OCI-M2 (cell line): ENCODE results near the gene TMEM225B.
"Not testable (repeated sequence)": the region's sequence is repeated elsewhere in the genome, so short reads cannot be mapped to it uniquely, and the experiment has no call there.

Experiments
- DNase-seq: peaks from one replicate; lab custom pipeline; 2025; ENCODE audit not compliant: unreplicated experiment; lab: John Stamatoyannopoulos, UW

Gene TMEM225B

GRCh38 chr7:99597762-99598501 lies at the start of gene TMEM225B:
TSS of gene TMEM225B (plus strand) at chr7:99598267. CDS start at chr7:99604389, 6,122 bp downstream.
- DNase-seq, result no peak

DNA sequence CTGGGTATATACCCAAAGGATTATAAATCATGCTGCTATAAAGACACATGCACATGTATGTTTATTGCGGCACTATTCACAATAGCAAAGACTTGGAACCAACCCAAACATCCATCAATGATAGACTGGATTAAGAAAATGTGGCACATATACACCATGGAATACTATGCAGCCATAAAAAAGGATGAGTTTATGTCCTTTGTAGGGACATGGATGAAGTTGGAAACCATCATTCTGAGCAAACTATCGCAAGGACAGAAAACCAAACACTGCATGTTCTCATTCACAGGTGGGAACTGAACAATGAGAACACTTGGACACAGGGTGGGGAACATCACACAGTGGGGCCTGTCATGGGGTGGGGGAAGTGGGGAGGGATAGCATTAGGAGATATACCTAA lies 48.5 kb upstream of the TMEM225B start:
- DNase-seq, result not testable (repeated sequence)

GRCh38 chr7:99551334-99551733 lies 46.7 kb upstream of the TMEM225B start:
- no peak for DNase-seq

- no peak for DNase-seq
Observed at GRCh38 chr7:99551767-99552463, 46.2 kb upstream of the TMEM225B start, which contains the start of gene FAM200A. TSS of gene FAM200A (minus strand) at chr7:99552114. CDS start at chr7:99548407, 3,707 bp downstream.

GRCh38 chr7:99553039-99553438 lies 45.0 kb upstream of the TMEM225B start:
- DNase-seq, result no peak

DNA sequence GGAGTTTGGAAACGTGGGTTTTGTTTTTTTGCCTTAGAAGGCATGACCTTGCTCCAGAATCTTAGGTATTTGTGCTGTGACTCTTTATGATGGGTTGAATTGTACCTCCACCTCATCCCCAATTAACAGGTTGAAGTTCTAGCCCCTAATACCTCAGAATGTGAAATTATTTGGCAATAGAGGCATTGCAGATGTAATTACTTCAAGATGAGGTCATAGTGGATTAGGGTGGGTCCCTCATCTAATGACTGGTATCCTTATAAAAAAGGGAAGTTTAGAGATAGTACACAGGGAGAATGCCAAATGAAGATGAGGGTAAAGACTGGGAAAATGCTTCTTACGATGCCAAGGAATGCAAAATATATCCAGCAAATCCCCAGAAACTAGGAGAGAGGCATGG lies 43.1 kb upstream of the TMEM225B start:
- DNase-seq, result no peak

DNA sequence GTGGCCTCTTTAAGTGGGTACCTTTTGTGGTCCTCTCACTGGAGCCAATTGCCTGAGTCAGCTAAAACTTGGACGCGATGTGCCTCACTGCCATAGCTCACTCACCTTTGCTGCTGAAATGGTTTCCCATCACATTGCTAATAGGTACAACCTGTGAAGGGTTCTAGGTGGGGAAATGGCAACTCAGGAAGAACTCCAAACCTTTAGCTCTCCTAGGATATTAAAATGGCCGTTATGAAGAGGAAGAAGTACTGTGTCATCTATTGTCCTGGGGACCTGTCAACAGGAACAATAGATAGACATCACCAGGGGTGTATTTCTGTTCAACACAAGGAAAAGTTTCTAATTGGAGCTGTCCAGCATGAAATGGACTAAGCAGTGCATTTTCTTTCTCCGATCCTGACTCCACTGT lies 40.9 kb upstream of the TMEM225B start:
- no peak for DNase-seq

DNA sequence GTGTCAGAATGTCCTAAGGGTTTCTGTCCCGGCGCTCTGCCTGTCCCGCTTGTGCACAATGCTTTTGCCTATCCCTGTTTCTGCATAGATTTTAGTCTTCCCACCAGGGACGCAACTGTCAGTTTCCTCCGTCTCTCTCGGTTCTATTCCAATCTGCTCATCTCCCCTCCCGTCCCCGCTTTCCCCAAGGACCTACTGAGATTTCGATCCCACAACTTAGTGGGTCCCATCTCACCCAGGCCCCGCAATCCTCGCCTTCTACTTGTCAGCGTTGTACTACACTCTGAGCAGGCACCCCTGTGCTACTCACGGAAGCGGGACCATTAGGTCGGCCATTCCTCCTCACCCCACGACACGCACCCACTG lies 40.1 kb upstream of the TMEM225B start:
- DNase-seq, result no peak

DNA sequence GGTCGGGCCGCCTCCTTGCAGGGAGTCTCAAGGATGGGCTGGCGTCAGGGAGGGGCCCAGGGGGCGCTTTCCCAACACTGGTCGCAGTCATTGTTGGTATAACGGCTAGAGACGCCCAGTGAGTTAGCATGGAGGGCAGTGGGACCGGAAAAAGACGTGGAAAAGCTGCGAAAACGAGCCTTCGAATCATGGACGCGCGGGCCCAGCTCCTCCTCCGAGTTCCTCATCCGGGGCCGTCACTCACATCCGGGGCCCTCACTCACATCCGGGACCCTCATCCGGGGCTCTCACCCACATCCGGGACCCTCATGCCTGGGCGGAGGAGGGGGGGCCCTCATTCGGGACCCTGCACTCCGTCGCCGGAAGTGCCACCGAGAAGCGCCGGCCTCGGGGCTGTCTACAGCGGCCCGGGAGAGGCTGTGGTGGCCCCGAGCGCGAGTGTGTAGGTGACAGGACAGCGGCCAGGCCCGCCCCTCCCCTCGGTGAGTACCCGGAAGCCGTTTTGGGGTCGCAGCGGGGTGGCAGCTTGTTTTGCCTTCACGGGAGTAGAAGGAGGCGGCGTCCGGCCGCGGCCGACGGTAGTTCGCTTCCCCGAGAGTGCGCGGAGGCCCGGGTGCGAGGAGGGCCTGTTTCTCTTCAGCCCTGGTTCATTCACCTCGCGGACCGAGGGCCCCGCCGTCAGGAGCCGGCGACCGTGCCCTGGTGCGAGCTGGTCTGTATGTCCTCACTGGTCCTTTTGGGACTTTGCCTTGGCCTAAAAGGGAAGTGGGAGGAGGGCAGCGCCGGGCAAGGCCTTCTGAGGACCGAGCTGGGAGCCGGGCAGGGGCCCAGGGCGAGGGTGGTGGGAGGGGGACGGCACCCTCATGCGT lies 39.5 kb upstream of the TMEM225B start, which contains the start of gene ZNF655:
TSS of gene ZNF655 (plus strand) at position 337 of the 869 bp plus-strand sequence. CDS start 1,918 bp downstream, outside the sequence.
- DNase-seq, result no peak

DNA sequence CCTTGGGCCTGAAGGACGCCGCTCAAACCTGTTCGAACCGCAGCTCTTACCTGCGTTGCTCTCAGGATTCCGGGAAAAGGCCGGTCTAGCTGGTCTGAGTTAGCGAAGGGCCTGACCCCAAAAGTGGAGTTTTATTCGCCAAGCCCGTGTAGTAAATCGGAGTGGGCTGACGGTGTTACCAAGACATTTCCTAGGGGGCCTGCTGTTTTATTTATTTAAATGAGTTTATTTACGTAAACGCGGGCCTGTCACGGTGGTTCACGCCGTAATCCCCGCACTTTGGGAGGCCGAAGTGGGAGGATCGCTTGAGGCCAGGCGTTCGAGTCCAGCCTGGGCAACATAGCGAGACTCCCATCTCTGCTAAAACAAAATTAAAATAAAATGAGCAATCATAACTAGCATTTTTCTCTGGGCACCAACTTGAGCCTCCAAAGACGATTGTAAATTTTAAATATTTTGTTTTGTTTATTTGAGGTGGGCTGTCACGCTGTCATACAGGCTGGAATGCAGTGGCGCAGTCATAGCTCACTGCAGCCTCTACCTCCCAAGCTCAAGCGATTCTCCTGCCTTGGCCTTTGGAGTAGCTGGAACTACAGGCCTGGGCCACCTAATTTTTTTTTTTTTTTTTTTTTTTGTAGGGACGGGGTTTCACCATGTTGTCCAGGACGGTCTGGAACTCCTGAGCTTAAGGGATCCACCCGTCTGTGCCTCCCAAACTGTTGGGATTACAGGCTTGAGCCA lies 38.7 kb upstream of the TMEM225B start:
- no peak for DNase-seq

GRCh38 chr7:99560834-99561736 lies 37.0 kb upstream of the TMEM225B start:
- DNase-seq, result no peak

- no peak for DNase-seq
Observed at GRCh38 chr7:99561737-99562051, 36.4 kb upstream of the TMEM225B start.

DNA sequence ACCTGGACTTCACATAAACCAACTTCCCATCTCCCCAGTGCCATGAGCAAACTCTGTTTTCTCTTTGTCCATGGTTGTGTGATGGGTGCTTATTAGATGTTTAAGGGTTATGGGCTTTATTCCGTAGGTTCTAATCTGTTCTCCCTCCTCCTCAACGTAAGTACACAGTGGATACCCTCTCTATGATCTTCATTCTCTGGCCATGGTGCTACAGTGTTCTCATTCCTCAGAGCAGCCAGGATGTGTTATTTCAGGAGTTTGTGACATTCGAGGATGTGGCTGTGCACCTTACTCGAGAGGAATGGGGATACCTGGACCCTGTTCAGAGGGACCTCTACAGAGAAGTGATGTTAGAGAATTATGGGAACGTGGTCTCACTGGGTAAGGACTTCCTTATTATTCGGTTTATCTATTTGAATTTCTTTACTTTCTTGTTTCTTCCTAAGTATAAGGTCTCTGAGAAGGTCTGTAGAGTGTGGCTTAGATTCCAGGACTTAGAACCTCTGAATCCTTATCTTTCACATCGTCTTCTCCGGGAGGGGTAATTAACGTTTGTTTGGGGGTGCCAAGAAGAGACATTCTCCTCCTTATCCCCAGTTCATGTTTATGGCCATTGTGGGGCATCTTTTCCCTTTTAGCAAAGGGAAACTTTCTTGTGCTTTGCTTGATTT lies 35.8 kb upstream of the TMEM225B start:
- no peak for DNase-seq

DNA sequence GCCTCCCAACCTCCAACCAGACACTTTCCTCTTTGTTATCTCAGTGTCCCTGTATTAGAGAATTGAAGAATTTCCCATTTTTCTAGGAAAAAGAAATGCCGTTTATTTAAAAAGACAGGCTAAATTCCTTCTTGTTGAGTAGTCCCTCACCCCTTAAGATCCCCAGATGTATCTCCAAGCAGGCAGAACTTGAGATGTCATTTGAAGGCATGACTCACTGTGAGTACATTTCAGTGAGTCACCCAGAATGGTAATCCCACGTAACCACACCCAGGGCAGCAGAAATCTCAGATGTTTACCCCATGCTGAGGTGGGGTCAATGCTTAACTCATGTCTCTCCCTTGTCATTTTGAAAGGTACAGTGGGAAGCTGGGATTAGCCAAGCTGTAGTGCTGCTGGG lies 35.2 kb upstream of the TMEM225B start:
- no peak for DNase-seq

DNA sequence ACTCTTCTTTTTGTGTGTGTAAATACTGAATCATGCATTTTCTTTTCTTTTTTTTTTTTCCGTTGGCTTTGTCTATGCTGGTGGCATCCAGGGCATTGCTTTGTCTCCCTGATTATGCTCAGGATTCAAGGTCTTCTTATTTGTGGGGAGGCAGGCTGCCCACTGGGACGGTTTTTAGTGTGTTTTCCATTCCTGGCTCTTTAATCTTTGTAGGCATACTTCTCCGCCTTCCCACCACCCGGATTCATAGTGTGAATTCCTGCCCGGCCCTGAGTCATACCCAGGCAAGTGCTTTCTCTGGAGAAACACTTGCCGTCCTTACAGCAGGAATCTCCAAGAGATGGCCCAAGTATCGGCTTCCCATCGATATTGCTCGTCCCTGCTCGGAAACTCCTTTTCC lies 34.4 kb upstream of the TMEM225B start:
- DNase-seq, result no peak

DNA sequence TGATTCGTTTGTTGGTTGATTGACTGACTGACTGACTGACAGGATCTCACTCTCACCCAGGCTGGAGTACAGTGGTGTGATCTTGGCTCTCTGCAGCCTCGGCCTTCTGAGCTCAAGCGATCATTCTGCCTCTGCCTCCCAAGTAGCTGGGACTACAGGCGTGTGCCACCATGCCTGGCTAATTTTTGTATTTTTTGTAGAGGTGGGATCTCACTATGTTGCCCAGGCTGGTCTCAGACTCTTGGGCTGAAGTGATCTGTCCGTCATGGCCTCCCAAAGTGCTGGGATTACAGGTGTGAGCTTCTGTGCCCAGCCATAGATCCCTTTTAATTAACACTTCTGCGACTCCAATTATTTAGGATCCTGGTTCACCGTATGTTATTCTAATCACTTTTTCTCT lies 29.3 kb upstream of the TMEM225B start:
- not testable (repeated sequence) for DNase-seq

- no peak for DNase-seq
Observed at GRCh38 chr7:99571768-99572167, 26.3 kb upstream of the TMEM225B start.

- no peak for DNase-seq
Observed at GRCh38 chr7:99573257-99573656, 24.8 kb upstream of the TMEM225B start.

GRCh38 chr7:99576251-99576650 lies 21.8 kb upstream of the TMEM225B start:
- no peak for DNase-seq
